ES-I3 (cell line): ENCODE results near the gene TOP3A.

Source experiments
- H3K36me3 ChIP-seq: 2 replicates; pipeline ENCODE4 v1.6.1; 2013; ENCODE audit warnings: mild to moderate bottlenecking, low read length, control low read depth, moderate library complexity; ENCODE audit not compliant: insufficient read depth
- H3K4me1 ChIP-seq: 2 replicates; pipeline ENCODE4 v1.6.1; 2013; ENCODE audit warnings: mild to moderate bottlenecking, control low read depth, low read length; ENCODE audit not compliant: insufficient read depth
- H3K9ac ChIP-seq: 2 replicates; pipeline ENCODE4 v1.6.1; 2013; ENCODE audit warnings: low read depth, mild to moderate bottlenecking, low read length, moderate library complexity
- H3K9me3 ChIP-seq: 2 replicates; pipeline ENCODE4 v1.6.1; 2013; ENCODE audit warnings: mild to moderate bottlenecking, low read length, moderate library complexity; ENCODE audit not compliant: control insufficient read depth, insufficient read depth

TOP3A gene

GRCh38 chr17:18230288-18231141 lies 84.3 kb downstream of the TOP3A start:
- H3K4me1 ChIP-seq: peaks cover 6% of the 10 kb centered on the region; the same call in 1 of the 2 replicates
- H3K36me3 ChIP-seq: no peaks in the 10 kb centered on the region
- H3K9ac ChIP-seq: no peak overlapping the region
- H3K9me3 ChIP-seq: no peaks in the 10 kb centered on the region

GRCh38 chr17:18229771-18230170 lies 85.0 kb downstream of the TOP3A start:
- Histone ChIP-seq H3K36me3 (no peaks in the 10 kb centered on the region), H3K9ac (no peak overlapping the region), H3K9me3 (no peaks in the 10 kb centered on the region), H3K4me1 (peaks cover 6% of the 10 kb centered on the region; the same call in 1 of the 2 replicates)

- Histone ChIP-seq H3K9ac (no peak overlapping the region), H3K36me3 (no peaks in the 10 kb centered on the region), H3K4me1 (peaks cover 6% of the 10 kb centered on the region; the same call in 1 of the 2 replicates), H3K9me3 (no peaks in the 10 kb centered on the region)
These were observed 85.5 kb downstream of the TOP3A start for GRCh38 chr17:18229254-18229653.

- no peaks in the 10 kb centered on the region for H3K9me3 ChIP-seq
- peaks cover 6% of the 10 kb centered on the region for H3K4me1 ChIP-seq
- H3K36me3 ChIP-seq: no peaks in the 10 kb centered on the region
- H3K9ac ChIP-seq: no peak overlapping the region
These were observed 86.6 kb downstream of the TOP3A start for GRCh38 chr17:18228176-18228682.

GRCh38 chr17:18227635-18228034 lies 87.2 kb downstream of the TOP3A start:
- peaks cover 6% of the 10 kb centered on the region for H3K4me1 ChIP-seq
- no peaks in the 10 kb centered on the region for H3K9me3 ChIP-seq
- no peaks in the 10 kb centered on the region for H3K36me3 ChIP-seq
- no peak overlapping the region for H3K9ac ChIP-seq

- Histone ChIP-seq H3K36me3 (no peaks in the 10 kb centered on the region), H3K9me3 (no peaks in the 10 kb centered on the region), H3K9ac (peak overlapping the region; percentile 99), H3K4me1 (peaks cover 6% of the 10 kb centered on the region)
These were observed 88.4 kb downstream of the TOP3A start for GRCh38 chr17:18226284-18226945.

GRCh38 chr17:18225642-18226283 lies 89.0 kb downstream of the TOP3A start:
- H3K36me3 ChIP-seq: no peaks in the 10 kb centered on the region
- peaks cover 6% of the 10 kb centered on the region for H3K4me1 ChIP-seq
- no peaks in the 10 kb centered on the region for H3K9me3 ChIP-seq
- H3K9ac ChIP-seq: peak overlapping the region; percentile 99

- Histone ChIP-seq H3K4me1 (peaks cover 6% of the 10 kb centered on the region), H3K9me3 (no peaks in the 10 kb centered on the region), H3K9ac (peak within 1 kb of the TSS; percentile 99), H3K36me3 (no peaks in the 10 kb centered on the region)
These were observed 89.6 kb downstream of the TOP3A start, which contains the start of gene LLGL1 for GRCh38 chr17:18225121-18225641. Gene LLGL1, plus strand, starts transcription at chr17:18225635. Its CDS starts 48 bp downstream, at chr17:18225683.

- H3K4me1 ChIP-seq: peaks cover 6% of the 10 kb centered on the region
- no peaks in the 10 kb centered on the region for H3K9me3 ChIP-seq
- no peaks in the 10 kb centered on the region for H3K36me3 ChIP-seq
- peak overlapping the region; percentile 60 for H3K9ac ChIP-seq
These were observed 90.2 kb downstream of the TOP3A start for GRCh38 chr17:18224387-18225120.

GRCh38 chr17:18224053-18224386 lies 90.8 kb downstream of the TOP3A start:
- no peaks in the 10 kb centered on the region for H3K36me3 ChIP-seq
- peak overlapping the region; percentile 60 for H3K9ac ChIP-seq
- H3K9me3 ChIP-seq: no peaks in the 10 kb centered on the region
- peaks cover 6% of the 10 kb centered on the region for H3K4me1 ChIP-seq
